ENCODE data around the gene CYP11A1. TPM values are rescaled to one million over a fixed set of nuclear protein-coding genes. Genes with fewer than 3 reads are reported as not detected.
A peak's percentile ranks its signal among the peaks of the same experiment; 100 is the strongest.

CYP11A1 gene
- total and polyA plus RNA-seq, 10 of the 15 experiments (the other 5 are each of a cell fraction or from before 2014, with no cell fraction given): 0.11 to 1.2 (median 0.23) TPM; not detected in 5

DNA sequence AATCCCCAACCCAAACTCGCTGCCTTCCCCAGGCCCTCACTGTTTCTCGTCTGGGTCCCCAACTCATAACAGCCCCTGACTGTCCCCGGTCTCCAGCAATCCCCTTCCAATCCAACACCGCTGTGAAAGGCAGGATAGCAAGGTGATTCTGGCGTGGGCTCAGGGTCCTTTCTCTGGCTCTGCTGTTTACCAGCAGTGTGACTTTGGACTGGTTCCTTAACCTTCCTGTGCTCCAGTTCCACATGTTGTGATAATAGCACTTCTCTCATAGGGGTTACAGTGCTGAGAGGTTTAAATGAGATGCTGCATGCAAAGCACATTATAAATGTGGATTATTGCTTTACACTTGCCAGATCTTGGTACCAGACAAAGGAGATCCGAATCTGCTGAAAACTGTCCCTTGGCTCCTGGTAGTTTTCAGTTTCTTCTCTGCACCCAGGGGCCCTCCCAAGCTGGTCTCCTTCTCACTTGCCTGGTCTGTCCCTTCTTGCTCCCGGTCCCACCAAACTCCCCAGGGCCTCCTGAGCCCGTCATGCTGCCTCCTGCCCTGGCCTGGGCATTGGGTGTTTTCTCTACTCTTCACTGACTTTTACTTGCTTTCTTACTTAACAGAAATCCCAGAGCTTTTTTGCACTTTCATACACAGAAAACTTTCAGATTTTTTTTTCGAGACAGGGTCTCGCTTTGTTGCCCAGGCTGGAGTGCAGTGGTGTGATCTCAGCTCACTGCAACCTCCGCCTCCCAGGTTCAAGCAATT is 26.8 kb upstream of the CYP11A1 start (continued):
- TF ChIP-seq SRF (IDR thresholded peaks at IDR 0.05; ENCODE audit: low read depth in 2 of 2, low read length in 2 of 2): no peak
- 0 out of 2 replicates have a peak, but pooled peaks have one; percentile 25 for TF ChIP-seq NBN (IDR thresholded peaks at IDR 0.05)
- TF ChIP-seq RELB (IDR thresholded peaks at IDR 0.05; ENCODE audit: low read depth): no peak
- no peak for TF ChIP-seq NFIC (IDR thresholded peaks at IDR 0.05; ENCODE audit: low read depth, low read length)
- TF ChIP-seq TARDBP (IDR thresholded peaks at IDR 0.05; ENCODE audit: borderline replicate concordance): no peak
- no peak for TF ChIP-seq TCF12 (IDR thresholded peaks at IDR 0.05; ENCODE audit: low read depth, low read length)
- TF ChIP-seq CEBPB (IDR thresholded peaks at IDR 0.05; ENCODE audit: borderline replicate concordance in 1 of 2, low read depth in 2 of 2, low read length in 2 of 2): no peak
- TF ChIP-seq, protein P1, sequence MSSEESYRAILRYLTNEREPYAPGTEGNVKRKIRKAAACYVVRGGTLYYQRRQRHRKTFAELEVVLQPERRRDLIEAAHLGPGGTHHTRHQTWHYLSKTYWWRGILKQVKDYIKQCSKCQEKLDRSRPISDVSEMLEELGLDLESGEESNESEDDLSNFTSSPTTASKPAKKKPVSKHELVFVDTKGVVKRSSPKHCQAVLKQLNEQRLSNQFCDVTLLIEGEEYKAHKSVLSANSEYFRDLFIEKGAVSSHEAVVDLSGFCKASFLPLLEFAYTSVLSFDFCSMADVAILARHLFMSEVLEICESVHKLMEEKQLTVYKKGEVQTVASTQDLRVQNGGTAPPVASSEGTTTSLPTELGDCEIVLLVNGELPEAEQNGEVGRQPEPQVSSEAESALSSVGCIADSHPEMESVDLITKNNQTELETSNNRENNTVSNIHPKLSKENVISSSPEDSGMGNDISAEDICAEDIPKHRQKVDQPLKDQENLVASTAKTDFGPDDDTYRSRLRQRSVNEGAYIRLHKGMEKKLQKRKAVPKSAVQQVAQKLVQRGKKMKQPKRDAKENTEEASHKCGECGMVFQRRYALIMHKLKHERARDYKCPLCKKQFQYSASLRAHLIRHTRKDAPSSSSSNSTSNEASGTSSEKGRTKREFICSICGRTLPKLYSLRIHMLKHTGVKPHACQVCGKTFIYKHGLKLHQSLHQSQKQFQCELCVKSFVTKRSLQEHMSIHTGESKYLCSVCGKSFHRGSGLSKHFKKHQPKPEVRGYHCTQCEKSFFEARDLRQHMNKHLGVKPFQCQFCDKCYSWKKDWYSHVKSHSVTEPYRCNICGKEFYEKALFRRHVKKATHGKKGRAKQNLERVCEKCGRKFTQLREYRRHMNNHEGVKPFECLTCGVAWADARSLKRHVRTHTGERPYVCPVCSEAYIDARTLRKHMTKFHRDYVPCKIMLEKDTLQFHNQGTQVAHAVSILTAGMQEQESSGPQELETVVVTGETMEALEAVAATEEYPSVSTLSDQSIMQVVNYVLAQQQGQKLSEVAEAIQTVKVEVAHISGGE (CRISPR knock-in tag; IDR thresholded peaks at IDR 0.05): no peak
- TF ChIP-seq IKZF1 (conservative IDR thresholded peaks at IDR 0.05): peak; percentile 45
- no peak for TF ChIP-seq STAT3 (IDR thresholded peaks at IDR 0.05; ENCODE audit: low read depth, low read length)
- TF ChIP-seq SUZ12 (IDR thresholded peaks at IDR 0.05; ENCODE audit: unreplicated experiment): no peak
- no peak for TF ChIP-seq IRF5 (IDR thresholded peaks at IDR 0.05; ENCODE audit: borderline replicate concordance)
- no peak for TF ChIP-seq IRF4 (IDR thresholded peaks at IDR 0.05; ENCODE audit: low read depth, low read length)
- no peak for TF ChIP-seq MYB (IDR thresholded peaks at IDR 0.05; ENCODE audit: borderline replicate concordance, low read depth, low read length)
- no peak for TF ChIP-seq ZZZ3 (IDR thresholded peaks at IDR 0.05; ENCODE audit: control insufficient read depth, insufficient read length, low read depth)
- peak; percentile 39; the same call in 1 of the 2 replicates for TF ChIP-seq ZBED1 (IDR thresholded peaks at IDR 0.05; ENCODE audit: borderline replicate concordance)
- no peak for TF ChIP-seq PAX8 (IDR thresholded peaks at IDR 0.05)
- no peak for TF ChIP-seq HDAC2 (IDR thresholded peaks at IDR 0.05)
- TF ChIP-seq IRF3 (IDR thresholded peaks at IDR 0.05): no peak
- no peak; the same call in 1 of the 2 replicates for TF ChIP-seq NKRF (conservative IDR thresholded peaks at IDR 0.05)
- no peak; a peak in 1 of 4 replicates for TF ChIP-seq EP300 (IDR thresholded peaks at IDR 0.05; ENCODE audit: borderline replicate concordance in 1 of 2, control insufficient read depth in 1 of 2, low read depth in 2 of 2, low read length in 2 of 2)
